GM21390 (cell line): ENCODE data around the gene BPI.
"Not testable (repeated sequence)": the region's sequence is repeated elsewhere in the genome, so short reads cannot be mapped to it uniquely, and the experiment has no call there.

Source experiments
- ATAC-seq: cut with Tn5 transposase; IDR thresholded peaks from one replicate; pipeline ENCODE4 v1.9.1; 2021; ENCODE audit not compliant: unreplicated experiment

Gene BPI

DNA sequence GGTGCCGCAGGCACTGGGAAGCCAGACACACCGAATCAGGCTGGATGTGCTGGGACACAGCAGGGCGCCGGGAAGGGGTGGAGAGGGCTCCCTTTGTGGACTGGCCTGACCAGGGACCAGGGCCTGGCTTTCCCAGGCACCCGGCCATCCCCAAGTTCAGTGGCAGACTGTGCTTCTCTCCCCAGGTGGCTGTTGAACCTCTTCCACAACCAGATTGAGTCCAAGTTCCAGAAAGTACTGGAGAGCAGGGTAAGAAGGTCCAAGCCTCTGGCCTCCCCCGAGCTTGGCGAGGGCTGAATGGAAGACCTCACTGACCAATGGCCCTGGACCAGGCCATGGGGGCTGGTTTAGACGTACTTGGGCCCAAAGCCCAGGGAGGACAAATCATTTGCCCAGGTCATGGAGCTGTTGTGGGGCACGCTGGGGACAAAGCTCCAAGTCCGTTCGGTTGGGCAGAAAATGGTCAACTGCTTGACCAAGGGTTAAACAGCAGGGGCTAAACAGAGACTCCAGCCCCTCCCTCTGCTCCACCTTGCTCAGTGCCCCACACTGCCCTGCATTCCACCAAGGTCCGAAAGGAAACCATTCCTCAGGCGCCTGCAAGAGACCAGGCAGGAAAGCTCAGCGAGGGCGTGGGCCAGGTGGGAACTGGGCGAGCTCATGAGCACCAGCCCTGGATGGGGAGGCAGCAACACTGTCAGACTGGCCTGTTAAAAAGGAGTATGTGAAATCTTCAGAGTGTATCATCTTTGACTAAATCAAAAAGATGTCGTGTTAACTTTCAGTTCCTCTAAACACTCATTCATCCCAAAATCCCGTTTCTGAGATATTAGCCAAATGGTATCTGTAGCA is 51.4 kb downstream of the BPI start:
- no peak for ATAC-seq

DNA sequence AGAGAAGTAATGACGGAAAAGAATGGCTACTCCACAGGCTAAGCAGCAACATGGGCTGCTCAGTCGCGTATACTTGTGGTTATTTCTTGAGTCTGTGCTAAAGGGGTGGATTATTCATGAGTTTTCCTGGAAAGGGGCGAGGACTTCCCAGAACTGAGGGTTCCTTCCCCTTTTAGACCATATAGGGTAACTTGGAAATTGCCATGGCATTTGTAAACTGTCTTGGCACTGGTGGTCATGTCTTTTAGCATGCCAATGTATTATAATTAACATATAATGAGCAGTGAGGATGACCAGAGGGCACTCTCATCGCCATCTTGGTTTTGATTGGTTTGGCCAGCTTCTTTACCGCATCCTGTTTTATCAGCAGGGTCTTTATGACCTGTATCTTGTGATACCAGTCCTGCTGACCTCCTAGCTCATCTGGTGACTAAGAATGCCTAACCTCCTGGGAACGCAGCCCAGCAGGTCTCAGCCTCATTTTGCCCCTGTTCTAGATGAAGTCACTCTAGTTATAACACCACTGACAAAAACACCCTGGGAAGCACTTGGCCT is 53.8 kb downstream of the BPI start:
- ATAC-seq, result no peak

DNA sequence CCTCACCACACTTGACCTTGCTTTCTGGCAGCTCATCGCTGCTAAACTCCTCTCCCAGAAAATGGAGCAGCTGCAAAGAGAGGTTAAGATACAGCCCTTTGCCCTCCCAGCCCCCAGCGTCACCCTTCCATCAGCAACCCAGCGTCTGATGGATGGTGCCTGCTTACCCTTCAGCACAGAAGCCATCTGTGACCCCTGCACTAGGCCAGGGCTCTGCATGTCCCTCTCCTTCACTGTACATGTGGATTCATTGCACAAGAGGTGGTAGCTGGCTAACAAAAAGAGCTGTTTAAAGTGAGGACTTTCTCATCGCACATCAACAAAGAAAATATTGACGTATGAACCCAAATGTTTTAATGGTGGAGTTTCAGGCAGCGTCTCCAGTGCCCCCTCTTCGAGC is 54.6 kb downstream of the BPI start:
- ATAC-seq, result no peak

DNA sequence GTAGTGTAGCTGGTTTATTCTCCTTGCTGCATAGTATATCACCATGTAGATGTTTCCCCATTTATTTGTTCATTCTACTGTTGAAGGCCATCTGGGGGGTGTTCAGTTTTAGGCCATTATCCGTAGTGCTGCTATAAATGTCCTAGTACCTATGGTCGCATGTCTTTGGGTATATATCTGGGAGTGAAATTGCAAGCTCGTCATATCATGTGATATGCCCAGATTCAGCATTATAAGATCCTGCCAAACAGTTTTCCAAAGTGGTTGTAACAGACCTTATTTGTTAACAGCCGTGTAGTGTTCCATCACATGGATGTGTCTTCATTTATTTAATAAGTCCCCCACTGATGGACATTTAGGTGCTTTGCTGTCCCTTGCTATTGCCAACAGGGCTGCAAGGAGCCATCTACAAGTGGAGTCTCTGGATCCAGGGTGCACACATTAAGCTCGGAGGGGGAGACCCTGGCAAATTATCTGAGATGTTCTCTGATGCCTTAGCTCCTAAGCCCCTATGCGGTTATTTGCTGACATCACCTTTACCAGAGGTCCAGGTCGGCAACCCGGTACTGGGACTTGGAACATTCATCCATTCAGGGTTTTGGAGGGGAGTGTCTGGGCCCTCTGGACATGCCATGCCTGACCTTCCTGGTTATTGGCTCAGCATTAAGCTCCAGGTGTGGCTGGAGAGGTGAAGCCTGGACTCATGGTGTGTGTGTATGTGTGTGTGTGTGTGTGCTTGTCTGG is 59.2 kb downstream of the BPI start:
- no peak for ATAC-seq

DNA sequence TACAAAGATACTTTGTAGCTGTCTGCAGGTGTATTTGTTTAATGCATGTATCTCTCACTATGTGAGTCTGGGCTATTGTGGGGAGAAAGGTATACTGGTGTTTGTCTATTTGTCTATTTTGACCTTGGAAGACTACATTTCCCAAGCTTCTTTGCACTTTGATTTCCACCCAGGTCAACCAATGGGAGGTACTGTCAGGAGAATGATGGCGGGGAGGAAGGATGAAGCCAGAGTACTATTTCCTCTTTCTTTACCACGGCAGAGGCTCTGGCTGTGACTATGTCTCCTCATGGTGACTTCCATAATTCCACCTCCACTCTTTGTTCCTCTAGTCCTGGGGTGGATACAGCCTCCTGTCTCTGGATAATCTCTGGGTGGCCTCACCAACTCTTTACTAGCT is 65.4 kb downstream of the BPI start:
- no peak for ATAC-seq

DNA sequence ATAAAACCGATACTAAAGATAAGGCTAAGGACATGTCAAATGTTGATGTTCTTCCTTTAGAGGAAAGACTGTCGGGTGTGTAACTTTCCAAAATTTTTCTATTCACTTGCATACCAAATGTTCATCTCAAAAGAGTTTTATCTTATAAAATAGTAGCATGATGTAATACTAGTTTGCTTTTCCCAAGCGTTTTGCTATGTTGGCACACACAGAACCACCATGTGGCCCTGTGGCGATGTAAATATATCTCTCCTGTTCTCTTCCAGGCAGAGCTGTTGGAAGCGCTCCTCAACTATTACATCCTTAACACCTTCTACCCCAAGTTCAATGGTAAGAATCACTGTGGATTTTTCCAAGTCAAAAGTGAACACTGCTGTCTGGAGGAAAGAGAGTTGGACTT is 68.8 kb downstream of the BPI start:
- ATAC-seq, result no peak

DNA sequence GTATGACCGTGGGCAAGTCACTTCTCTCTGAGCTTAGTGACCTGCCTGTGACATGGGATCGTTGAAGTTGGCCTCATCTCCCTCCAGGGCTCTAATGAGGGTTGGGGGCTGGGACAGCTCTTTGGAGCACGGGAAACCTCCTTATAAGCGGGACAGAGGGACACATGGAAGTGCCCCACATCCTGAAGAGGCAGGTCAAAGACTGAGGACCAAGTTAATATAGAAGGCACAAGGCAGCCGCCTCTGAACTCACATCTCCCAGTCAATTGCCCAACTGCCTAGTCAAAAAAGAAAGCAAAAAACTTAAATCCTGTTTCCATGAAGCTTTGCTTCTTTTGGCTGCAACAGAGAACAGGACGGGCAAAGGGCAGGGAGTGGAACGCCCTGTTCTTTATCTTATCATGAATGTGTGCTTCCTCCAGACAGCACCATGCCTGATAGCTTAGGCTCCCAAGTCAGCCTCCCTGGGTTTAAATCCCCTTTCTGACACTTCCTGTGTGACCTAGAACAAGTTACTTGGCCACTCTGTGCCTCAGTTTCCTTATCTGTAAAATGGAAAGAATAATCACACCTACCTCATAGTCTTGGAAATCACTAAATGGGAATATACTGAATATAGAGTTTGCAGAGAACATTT is 69.4 kb downstream of the BPI start:
- no peak for ATAC-seq

DNA sequence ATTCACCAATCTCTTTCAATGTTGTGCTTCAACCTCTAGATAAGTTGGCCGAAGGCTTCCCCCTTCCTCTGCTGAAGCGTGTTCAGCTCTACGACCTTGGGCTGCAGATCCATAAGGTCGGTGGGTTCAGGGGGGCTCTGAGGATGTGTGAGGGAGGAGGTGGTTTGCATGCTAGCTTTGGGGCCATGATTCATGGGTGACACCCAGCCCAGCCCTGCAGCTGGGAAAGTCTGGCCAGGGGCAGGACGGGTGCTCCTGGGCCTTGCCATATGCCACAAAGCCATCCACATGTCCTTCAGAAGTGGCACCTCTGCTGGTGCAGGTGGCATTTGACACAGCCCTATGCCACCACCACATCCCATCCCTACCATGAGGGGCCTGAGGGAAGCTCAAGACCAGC is 69.9 kb downstream of the BPI start:
- ATAC-seq, result no peak

DNA sequence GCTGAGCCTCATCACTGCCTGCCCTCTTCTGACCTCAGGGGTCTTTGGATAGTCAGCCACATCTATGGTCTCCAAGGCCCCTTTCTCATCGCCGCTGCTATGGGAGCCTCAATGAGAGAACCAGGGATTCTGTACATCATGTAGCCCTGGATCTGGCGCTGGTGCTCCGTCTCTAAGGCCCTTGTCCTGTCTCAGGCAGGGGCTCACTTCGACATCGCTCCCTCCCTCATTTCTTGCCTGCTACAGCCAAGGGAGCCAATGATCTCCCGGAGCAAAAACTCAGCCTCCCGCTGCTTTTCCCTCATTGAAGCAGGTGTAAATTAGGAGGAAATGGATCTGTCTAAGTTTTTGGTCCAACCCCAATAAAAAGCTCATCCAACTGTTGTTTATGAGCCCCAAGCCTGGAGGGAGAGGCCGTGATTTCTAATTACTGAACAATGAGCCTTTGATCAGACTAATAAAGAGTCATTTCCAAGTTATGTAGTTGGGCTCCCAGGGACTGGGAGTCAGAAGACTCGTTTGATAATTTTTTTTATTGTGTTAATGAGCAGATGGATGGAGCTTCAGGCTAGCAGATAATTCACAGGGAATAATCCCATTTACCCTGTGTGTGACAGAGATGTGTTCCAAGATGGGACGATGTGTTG is 73.2 kb downstream of the BPI start:
- no peak for ATAC-seq

DNA sequence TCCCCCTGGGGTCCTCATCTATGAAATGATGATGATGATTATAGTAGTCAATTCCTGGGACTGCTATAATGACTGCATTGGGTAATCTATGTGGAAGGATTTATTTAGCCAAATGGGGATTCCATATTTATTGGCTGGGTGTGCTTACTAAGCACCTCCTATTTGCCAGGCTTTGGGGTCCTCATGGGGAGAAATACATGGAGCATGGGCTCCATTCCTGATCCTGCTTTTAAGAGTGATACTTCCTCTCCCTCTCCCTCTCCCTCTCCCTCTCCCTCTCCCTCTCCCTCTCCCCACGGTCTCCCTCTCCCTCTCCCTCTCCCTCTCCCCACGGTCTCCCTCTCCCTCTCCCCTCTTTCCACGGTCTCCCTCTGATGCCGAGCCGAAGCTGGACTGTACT is 73.9 kb downstream of the BPI start:
- not testable (repeated sequence) for ATAC-seq

DNA sequence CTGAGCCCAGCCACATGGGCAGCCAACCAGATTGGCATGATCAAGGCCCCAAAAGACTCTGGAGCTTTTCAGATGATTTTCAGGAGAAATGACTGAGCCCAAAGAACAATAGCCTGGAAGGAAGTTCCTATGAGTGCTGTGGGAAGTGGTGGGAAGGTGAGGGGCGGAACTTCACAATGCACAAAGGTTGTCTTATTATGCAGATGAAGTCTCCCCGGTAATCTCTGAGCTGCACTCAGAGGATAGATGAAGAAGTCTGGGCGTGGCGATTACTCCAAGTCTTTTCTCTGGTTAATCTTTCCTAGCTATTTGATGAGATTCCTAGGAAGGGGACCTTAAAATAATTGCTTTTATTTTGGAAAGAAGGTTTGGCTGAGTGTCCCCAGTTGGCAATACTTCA is 79.2 kb downstream of the BPI start:
- ATAC-seq, result no peak

DNA sequence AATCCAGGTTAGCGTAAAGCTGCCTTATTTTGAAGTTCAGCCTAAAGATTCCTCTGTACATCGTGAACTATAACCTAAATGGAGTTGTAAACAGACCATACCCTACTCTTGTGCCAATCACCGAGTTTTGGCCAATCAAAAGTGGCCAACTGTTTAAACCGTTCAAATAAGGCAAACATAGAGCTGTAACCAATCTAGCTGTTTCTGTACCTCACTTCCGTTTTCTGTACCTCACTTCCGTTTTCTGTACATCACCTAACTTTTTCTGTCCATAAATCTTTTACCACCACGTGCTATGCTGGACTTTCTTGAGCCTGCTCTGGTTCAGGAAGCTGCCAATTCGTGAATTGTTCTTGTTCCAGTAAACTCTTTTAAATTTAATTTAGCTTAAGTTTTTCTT is 82.0 kb downstream of the BPI start:
- ATAC-seq, result no peak

DNA sequence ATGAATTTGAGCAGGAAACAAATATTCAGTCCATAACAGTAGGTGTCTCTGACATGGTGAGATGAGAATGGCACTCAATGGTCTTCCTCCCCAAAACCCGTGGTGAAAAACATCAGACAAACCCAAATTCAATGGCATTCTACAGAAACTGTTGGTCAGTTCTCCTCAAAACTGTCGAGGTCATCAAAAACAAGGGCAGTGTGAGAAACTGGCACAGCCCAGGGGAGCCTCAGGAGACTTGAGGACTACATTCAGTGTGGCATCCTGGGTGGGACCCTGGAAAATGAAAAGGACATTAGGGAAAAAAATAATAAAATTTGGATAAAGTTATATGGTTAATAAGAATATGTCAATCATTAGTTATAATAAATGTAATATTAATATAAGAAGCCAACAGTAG is 82.9 kb downstream of the BPI start:
- ATAC-seq, result no peak
